CD4-positive, alpha-beta T cell treated with Interleukin-15 for 4 hours (primary cell): ENCODE results near the gene CAMK2D.

Source experiments
- DNase-seq: peaks from one replicate; pipeline ENCODE4 v3.0.0-alpha.2; 2020; ENCODE audit warnings: low spot score

Gene CAMK2D

GRCh38 chr4:113682730-113683537, 78.6 kb downstream of the CAMK2D start:
- peak; percentile 72 for DNase-seq

GRCh38 chr4:113678641-113679040, 82.9 kb downstream of the CAMK2D start:
- no peak for DNase-seq

- DNase-seq, result peak; percentile 27
Measured at GRCh38 chr4:113677325-113677724, 84.2 kb downstream of the CAMK2D start.

- no peak for DNase-seq
Measured at GRCh38 chr4:113675731-113676697, 85.5 kb downstream of the CAMK2D start.

GRCh38 chr4:113674733-113675132, 86.8 kb downstream of the CAMK2D start:
- no peak for DNase-seq

GRCh38 chr4:113674251-113674650, 87.3 kb downstream of the CAMK2D start:
- DNase-seq, result no peak

- peak; percentile 38 for DNase-seq
Measured at GRCh38 chr4:113673450-113673849, 88.1 kb downstream of the CAMK2D start.

- no peak for DNase-seq
Measured at GRCh38 chr4:113666386-113667114, 95.0 kb downstream of the CAMK2D start.

- DNase-seq, result no peak
Measured at GRCh38 chr4:113665036-113665435, 96.5 kb downstream of the CAMK2D start.

- DNase-seq, result no peak
Measured at GRCh38 chr4:113662581-113662980, 99.0 kb downstream of the CAMK2D start.

GRCh38 chr4:113659127-113659526, 102.4 kb downstream of the CAMK2D start:
- DNase-seq, result no peak

GRCh38 chr4:113657586-113658233, 103.8 kb downstream of the CAMK2D start:
- DNase-seq, result no peak

GRCh38 chr4:113653871-113654270, 107.7 kb downstream of the CAMK2D start:
- no peak for DNase-seq

- DNase-seq, result no peak
Measured at GRCh38 chr4:113646442-113646822, 115.1 kb downstream of the CAMK2D start.

GRCh38 chr4:113645771-113646441, 115.6 kb downstream of the CAMK2D start:
- no peak for DNase-seq

- no peak for DNase-seq
Measured at GRCh38 chr4:113645288-113645687, 116.2 kb downstream of the CAMK2D start.

- no peak for DNase-seq
Measured at GRCh38 chr4:113644398-113644797, 117.1 kb downstream of the CAMK2D start.

GRCh38 chr4:113643505-113643904, 118.0 kb downstream of the CAMK2D start:
- no peak for DNase-seq

- DNase-seq, result no peak
Measured at GRCh38 chr4:113641025-113641431, 120.5 kb downstream of the CAMK2D start.

- no peak for DNase-seq
Measured at GRCh38 chr4:113639326-113639725, 122.2 kb downstream of the CAMK2D start.

- no peak for DNase-seq
Measured at GRCh38 chr4:113638562-113638832, 123.0 kb downstream of the CAMK2D start.
